GM23338 (cell line): ENCODE measurements around the gene CPAMD8. TPM values are rescaled to one million over a fixed set of nuclear protein-coding genes. Genes with fewer than 3 reads are reported as not detected.

Experiments
- ATAC-seq: fragments of 200-7000 bp; cut with Tn5 transposase; 3 replicates; pipeline ENCODE4 v1.9.1; 2020
- DNase-seq: peaks from one replicate; pipeline ENCODE4 v3.0.0-alpha.2; 2015; ENCODE audit warnings: low spot score
- H2AFZ ChIP-seq: fragments of 200-600 bp; sonication (generic); 2 replicates; pipeline ENCODE4 v1.8.0; 2016; ENCODE audit warnings: antibody characterized with exemption, mild to moderate bottlenecking, moderate library complexity
- H3F3A ChIP-seq: fragments of 200-600 bp; sonication (generic); replicated peaks from 2 replicates; pipeline ENCODE4 v1.8.0; 2017; ENCODE audit warnings: antibody characterized with exemption, mixed run types, low read depth
- H3K27ac ChIP-seq: fragments of 200-600 bp; sonication (generic); 2 replicates; pipeline ENCODE4 v1.6.1; 2016; ENCODE audit warnings: low read depth
- H3K27me3 ChIP-seq: fragments of 200-600 bp; sonication (generic); 2 replicates; pipeline ENCODE4 v1.8.0; 2016; ENCODE audit warnings: mild to moderate bottlenecking, mixed run types, moderate library complexity; ENCODE audit not compliant: insufficient read depth
- H3K36me3 ChIP-seq: fragments of 200-600 bp; sonication (generic); 2 replicates; pipeline ENCODE4 v1.8.0; 2016; ENCODE audit warnings: mild to moderate bottlenecking; ENCODE audit not compliant: insufficient read depth
- H3K4me1 ChIP-seq: fragments of 200-600 bp; sonication (generic); 2 replicates; pipeline ENCODE4 v1.8.0; 2016; ENCODE audit warnings: mild to moderate bottlenecking, moderate library complexity; ENCODE audit not compliant: insufficient read depth
- H3K4me2 ChIP-seq: fragments of 200-600 bp; sonication (generic); 2 replicates; pipeline ENCODE4 v1.7.1; 2017; ENCODE audit warnings: mixed run types
- H3K4me3 ChIP-seq: fragments of 200-600 bp; sonication (generic); 2 replicates; pipeline ENCODE4 v1.6.1; 2016; ENCODE audit warnings: mixed run types
- H3K79me2 ChIP-seq: fragments of 200-600 bp; sonication (generic); replicated peaks from 2 replicates; pipeline ENCODE4 v1.8.0; 2017; ENCODE audit warnings: mild to moderate bottlenecking; ENCODE audit not compliant: insufficient read depth
- H3K9me2 ChIP-seq: fragments of 200-600 bp; sonication (generic); 2 replicates; pipeline ENCODE4 v1.8.0; 2017; ENCODE audit not compliant: insufficient read depth
- H4K20me1 ChIP-seq: fragments of 200-600 bp; sonication (generic); replicated peaks from 2 replicates; pipeline ENCODE4 v1.8.0; 2017; ENCODE audit warnings: mild to moderate bottlenecking; ENCODE audit not compliant: insufficient read depth
- H3K27ac Mint-ChIP-seq: 2 replicates; pipeline ENCODE4 v1.8.0; 2020; ENCODE audit warnings: inconsistent platforms, mild to moderate bottlenecking, moderate library complexity, mixed read lengths
- H3K27me3 Mint-ChIP-seq: 3 replicates; pipeline ENCODE4 v1.8.0; 2022; ENCODE audit warnings: low read depth, mild to moderate bottlenecking, moderate library complexity, mixed read lengths, inconsistent platforms; ENCODE audit not compliant: insufficient read depth, poor library complexity
- H3K36me3 Mint-ChIP-seq: 3 replicates; pipeline ENCODE4 v1.8.0; 2021; ENCODE audit warnings: low read depth, mild to moderate bottlenecking, inconsistent platforms, moderate library complexity, mixed read lengths
- H3K4me1 Mint-ChIP-seq: 3 replicates; pipeline ENCODE4 v1.8.0; 2020; ENCODE audit warnings: mild to moderate bottlenecking, inconsistent platforms, mixed read lengths
- H3K4me3 Mint-ChIP-seq: 3 replicates; pipeline ENCODE4 v1.8.0; 2021; ENCODE audit warnings: moderate library complexity, mild to moderate bottlenecking, inconsistent platforms, mixed read lengths
- H3K9me3 Mint-ChIP-seq: 3 replicates; pipeline ENCODE4 v1.8.0; 2020; ENCODE audit warnings: moderate library complexity, mild to moderate bottlenecking, inconsistent platforms, mixed read lengths
- CTCF ChIP-seq, 2 experiments: fragments of 200-600 bp in 1 of 2; sonication (generic) in 1 of 2; conservative IDR thresholded peaks; 2 replicates each; pipeline versions ENCODE4 v1.5.1 to v1.6.1; 2016 to 2017; ENCODE audit warnings: antibody characterized with exemption in 2 of 2, low read depth in 2 of 2, mild to moderate bottlenecking in 2 of 2, moderate library complexity in 1 of 2
- ETS1 ChIP-seq: IDR thresholded peaks from 2 replicates; pipeline ENCODE4 v1.6.1; 2016; ENCODE audit warnings: antibody characterized with exemption
- EZH2 ChIP-seq: fragments of 200-600 bp; sonication (generic); IDR thresholded peaks from one replicate; pipeline ENCODE4 v1.8.0; 2017; ENCODE audit warnings: antibody characterized with exemption, mild to moderate bottlenecking, low read depth; ENCODE audit not compliant: unreplicated experiment
- EZH2phosphoT487 ChIP-seq: fragments of 200-600 bp; sonication (generic); IDR thresholded peaks from one replicate; pipeline ENCODE4 v1.8.1; 2018; ENCODE audit warnings: antibody characterized with exemption; ENCODE audit not compliant: unreplicated experiment
- JUNB ChIP-seq: IDR thresholded peaks from one replicate; pipeline ENCODE4 v1.6.1; 2016; ENCODE audit warnings: antibody characterized with exemption; ENCODE audit not compliant: unreplicated experiment
- POLR2AphosphoS5 ChIP-seq: IDR thresholded peaks from 2 replicates; pipeline ENCODE4 v1.6.1; 2016; ENCODE audit warnings: antibody characterized with exemption, low read depth
- REST ChIP-seq: IDR thresholded peaks from one replicate; pipeline ENCODE4 v1.6.1; 2018; ENCODE audit warnings: antibody characterized with exemption; ENCODE audit not compliant: unreplicated experiment
- STAT1 ChIP-seq: IDR thresholded peaks from one replicate; pipeline ENCODE4 v1.6.1; 2016; ENCODE audit warnings: antibody characterized with exemption; ENCODE audit not compliant: unreplicated experiment
- ZNF114 ChIP-seq: fragments of 250-450 bp; sonication (Bioruptor Pico); IDR thresholded peaks from 2 replicates; pipeline ENCODE4 v1.5.0; 2020; ENCODE audit warnings: mild to moderate bottlenecking, moderate library complexity
- ZNF331 ChIP-seq: fragments of 250-450 bp; sonication (Bioruptor Pico); IDR thresholded peaks from 2 replicates; pipeline ENCODE4 v1.5.0; 2020; ENCODE audit warnings: low read depth, mild to moderate bottlenecking, moderate library complexity
- polyA plus RNA-seq: library from polyadenylated mRNA; unstranded; fragments of >200 nt; fragmentation: Nextera tagmentation; extraction: Ambion mirVana; gene quantifications from 2 replicates; pipeline ENCODE4 v1.2.1, GENCODE V29; 2016
- total RNA-seq: library from RNA; depleted of rRNA; stranded (reverse); fragments of >200 nt; shearing (Covaris generic); gene quantifications from 2 replicates; pipeline ENCODE4 v1.2.3, GENCODE V29; 2014

Gene CPAMD8
- total and polyA plus RNA-seq, 2 experiments from 2014 or later, result 4.4 to 11.8 TPM

- TF ChIP-seq STAT1, result no peak
- no peak for TF ChIP-seq EZH2
- Histone ChIP-seq H3K79me2 (no peaks in the 10 kb centered on the region), H3F3A (no peaks in the 10 kb centered on the region), H3K4me1 (no peaks in the 10 kb centered on the region), H3K27ac (no peak overlapping the region), H3K36me3 (peaks cover 11% of the 10 kb centered on the region), H4K20me1 (peaks cover 6% of the 10 kb centered on the region), H3K4me2 (no peak overlapping the region), H3K4me3 (no peak overlapping the region), H2AFZ (no peak overlapping the region), H3K9me2 (no peaks in the 10 kb centered on the region), H3K27me3 (no peaks in the 10 kb centered on the region)
- Mint-ChIP-seq H3K9me3 (no peaks in the 10 kb centered on the region), H3K36me3 (peaks cover 45% of the 10 kb centered on the region), H3K27me3 (peaks cover 6% of the 10 kb centered on the region), H3K4me1 (no peaks in the 10 kb centered on the region), H3K27ac (no peak overlapping the region; the same call in 1 of the 2 replicates), H3K4me3 (no peak overlapping the region)
- no peak for ATAC-seq
- no peak for DNase-seq
These were observed 165.6 kb downstream of the CPAMD8 start for GRCh38 chr19:16861011-16861410.

GRCh38 chr19:16860118-16860517 is 166.5 kb downstream of the CPAMD8 start:
- H3K36me3 ChIP-seq, result peaks cover 8% of the 10 kb centered on the region
- Mint-ChIP-seq H3K27ac (no peak overlapping the region), H3K36me3 (peaks cover 40% of the 10 kb centered on the region)

More at GRCh38 chr19:16860118-16860517, 166.5 kb downstream of the CPAMD8 start:
- Histone ChIP-seq H3K4me2 (no peak overlapping the region), H3K4me1 (no peaks in the 10 kb centered on the region), H3K4me3 (no peak overlapping the region), H3F3A (no peaks in the 10 kb centered on the region), H2AFZ (no peak overlapping the region), H3K27me3 (no peaks in the 10 kb centered on the region), H3K27ac (no peak overlapping the region), H3K9me2 (no peaks in the 10 kb centered on the region), H3K79me2 (no peaks in the 10 kb centered on the region), H4K20me1 (peaks cover 6% of the 10 kb centered on the region)
- no peak for ATAC-seq
- no peaks in the 10 kb centered on the region for H3K4me1 Mint-ChIP-seq
- H3K4me3 Mint-ChIP-seq, result no peak overlapping the region; the same call in 2 of the 3 replicates
- H3K9me3 Mint-ChIP-seq, result no peaks in the 10 kb centered on the region
- TF ChIP-seq REST, result no peak
- TF ChIP-seq STAT1, result no peak
- no peak for TF ChIP-seq ZNF331 (CRISPR knock-in tag)
- no peak for TF ChIP-seq ETS1
- no peak for TF ChIP-seq POLR2AphosphoS5
- no peak for TF ChIP-seq CTCF (conservative IDR thresholded peaks at IDR 0.05; ENCODE audit: low read depth in 2 of 2)
- no peak for TF ChIP-seq JUNB
- TF ChIP-seq EZH2phosphoT487, result no peak
- TF ChIP-seq ZNF114, result no peak
- no peak for DNase-seq
- H3K27me3 Mint-ChIP-seq, result peaks cover 6% of the 10 kb centered on the region
